OCI-LY1 (cell line): ENCODE measurements around the gene D2HGDH.

Experiments
- H2AFZ ChIP-seq: fragments of 200-600 bp; sonication (generic), shearing (Covaris generic); 2 replicates; pipeline ENCODE4 v1.6.0; 2014; ENCODE audit warnings: antibody characterized with exemption, mild to moderate bottlenecking, low read length
- H3F3A ChIP-seq: fragments of 200-600 bp; sonication (generic), shearing (Covaris generic); 2 replicates; pipeline ENCODE4 v1.6.0; 2014; ENCODE audit warnings: mild to moderate bottlenecking, antibody characterized with exemption, low read length, moderate library complexity; ENCODE audit not compliant: insufficient read depth
- H3K27ac ChIP-seq: fragments of 200-600 bp; sonication (generic); 2 replicates; pipeline ENCODE4 v1.5.1; 2014; ENCODE audit warnings: low read length, mixed run types, mild to moderate bottlenecking, low read depth; ENCODE audit not compliant: poor library complexity, severe bottlenecking
- H3K27me3 ChIP-seq: fragments of 200-600 bp; sonication (generic); 2 replicates; pipeline ENCODE4 v1.6.0; 2014; ENCODE audit warnings: antibody characterized with exemption, mild to moderate bottlenecking, low read length, moderate library complexity; ENCODE audit not compliant: insufficient read depth
- H3K36me3 ChIP-seq: fragments of 200-600 bp; sonication (generic); 2 replicates; pipeline ENCODE4 v1.6.1; 2014; ENCODE audit warnings: mild to moderate bottlenecking, antibody characterized with exemption, low read length, moderate library complexity, mixed read lengths; ENCODE audit not compliant: insufficient read depth
- H3K4me1 ChIP-seq: fragments of 200-600 bp; sonication (generic); 2 replicates; pipeline ENCODE4 v1.5.1; 2014; ENCODE audit warnings: mild to moderate bottlenecking, low read length, moderate library complexity; ENCODE audit not compliant: insufficient read depth, severe bottlenecking
- H3K4me2 ChIP-seq: fragments of 200-600 bp; sonication (generic), shearing (Covaris generic); 2 replicates; pipeline ENCODE4 v1.6.1; 2014; ENCODE audit warnings: low read length
- H3K4me3 ChIP-seq: fragments of 200-600 bp; sonication (generic); 2 replicates; pipeline ENCODE4 v1.5.1; 2014; ENCODE audit warnings: low read length, low read depth, mild to moderate bottlenecking, mixed read lengths; ENCODE audit not compliant: poor library complexity, severe bottlenecking
- H3K79me2 ChIP-seq: fragments of 200-600 bp; shearing (Covaris generic); 2 replicates; pipeline ENCODE4 v1.6.1; 2016; ENCODE audit warnings: mixed run types, low read length, mixed read lengths; ENCODE audit not compliant: insufficient read depth
- H3K9ac ChIP-seq: fragments of 200-600 bp; sonication (generic), shearing (Covaris generic); 2 replicates; pipeline ENCODE4 v1.6.1; 2014; ENCODE audit warnings: mild to moderate bottlenecking, low read length, mixed read lengths
- H3K9me2 ChIP-seq: fragments of 200-600 bp; sonication (generic), shearing (Covaris generic); 2 replicates; pipeline ENCODE4 v1.6.1; 2014; ENCODE audit warnings: low read depth, mild to moderate bottlenecking, low read length, mixed read lengths
- H3K9me3 ChIP-seq: fragments of 200-600 bp; shearing (Covaris generic); 2 replicates; pipeline ENCODE4 v1.6.1; 2014; ENCODE audit warnings: low read length, mixed read lengths
- H4K20me1 ChIP-seq: fragments of 200-600 bp; sonication (generic), shearing (Covaris generic); 2 replicates; pipeline ENCODE4 v1.6.0; 2016; ENCODE audit warnings: mild to moderate bottlenecking, low read length; ENCODE audit not compliant: insufficient read depth
- EZH2 ChIP-seq: fragments of 200-600 bp; sonication (generic), shearing (Covaris generic); IDR thresholded peaks from 2 replicates; pipeline ENCODE4 v1.8.0; 2017; ENCODE audit warnings: borderline replicate concordance, mixed run types, mild to moderate bottlenecking, antibody characterized with exemption, low read length, moderate library complexity, mixed read lengths
- TF ChIP-seq, protein P1 (sequence below): fragments of 200-600 bp; sonication (generic), shearing (Covaris generic); IDR thresholded peaks from 2 replicates; pipeline ENCODE4 v1.5.1; 2017; ENCODE audit warnings: mild to moderate bottlenecking, antibody characterized with exemption, low read length, moderate library complexity, mixed read lengths

D2HGDH gene

DNA sequence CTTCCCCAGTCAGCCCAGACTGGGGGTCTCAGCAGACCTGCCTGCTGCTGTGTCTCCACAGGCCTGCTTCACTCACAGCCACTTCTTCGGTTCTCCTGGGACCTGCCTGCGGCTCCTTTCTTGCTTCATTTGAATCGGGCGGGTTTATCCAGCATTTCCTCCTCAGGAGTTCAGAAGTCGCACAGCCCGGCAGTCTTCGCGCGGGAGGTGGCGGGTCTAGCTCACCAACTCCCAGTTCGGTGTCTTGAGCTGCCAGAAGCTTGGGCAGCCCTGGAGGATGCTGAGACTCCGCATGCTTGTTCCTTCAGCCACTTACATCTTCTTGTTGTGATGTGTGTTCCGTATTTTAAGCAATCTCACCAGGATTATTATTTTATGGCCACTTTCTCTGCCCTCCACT lies 10.8 kb downstream of the D2HGDH start:
- no peaks in the 10 kb centered on the region for H3F3A ChIP-seq
- H3K4me3 ChIP-seq = no peak overlapping the region
- no peak for TF ChIP-seq EZH2
- TF ChIP-seq, protein P1, sequence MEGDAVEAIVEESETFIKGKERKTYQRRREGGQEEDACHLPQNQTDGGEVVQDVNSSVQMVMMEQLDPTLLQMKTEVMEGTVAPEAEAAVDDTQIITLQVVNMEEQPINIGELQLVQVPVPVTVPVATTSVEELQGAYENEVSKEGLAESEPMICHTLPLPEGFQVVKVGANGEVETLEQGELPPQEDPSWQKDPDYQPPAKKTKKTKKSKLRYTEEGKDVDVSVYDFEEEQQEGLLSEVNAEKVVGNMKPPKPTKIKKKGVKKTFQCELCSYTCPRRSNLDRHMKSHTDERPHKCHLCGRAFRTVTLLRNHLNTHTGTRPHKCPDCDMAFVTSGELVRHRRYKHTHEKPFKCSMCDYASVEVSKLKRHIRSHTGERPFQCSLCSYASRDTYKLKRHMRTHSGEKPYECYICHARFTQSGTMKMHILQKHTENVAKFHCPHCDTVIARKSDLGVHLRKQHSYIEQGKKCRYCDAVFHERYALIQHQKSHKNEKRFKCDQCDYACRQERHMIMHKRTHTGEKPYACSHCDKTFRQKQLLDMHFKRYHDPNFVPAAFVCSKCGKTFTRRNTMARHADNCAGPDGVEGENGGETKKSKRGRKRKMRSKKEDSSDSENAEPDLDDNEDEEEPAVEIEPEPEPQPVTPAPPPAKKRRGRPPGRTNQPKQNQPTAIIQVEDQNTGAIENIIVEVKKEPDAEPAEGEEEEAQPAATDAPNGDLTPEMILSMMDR = no peak
- H3K9me2 ChIP-seq = no peaks in the 10 kb centered on the region
- H2AFZ ChIP-seq = no peak overlapping the region
- no peaks in the 10 kb centered on the region for H3K27me3 ChIP-seq
- no peaks in the 10 kb centered on the region for H3K79me2 ChIP-seq
- H3K27ac ChIP-seq = no peak overlapping the region
- H3K4me2 ChIP-seq = no peak overlapping the region
- peaks cover 5% of the 10 kb centered on the region for H3K4me1 ChIP-seq
- H3K9ac ChIP-seq = no peak overlapping the region
- H3K9me3 ChIP-seq = peaks cover 3% of the 10 kb centered on the region; the same call in 1 of the 2 replicates
- no peaks in the 10 kb centered on the region for H4K20me1 ChIP-seq
- H3K36me3 ChIP-seq = peaks cover 63% of the 10 kb centered on the region

DNA sequence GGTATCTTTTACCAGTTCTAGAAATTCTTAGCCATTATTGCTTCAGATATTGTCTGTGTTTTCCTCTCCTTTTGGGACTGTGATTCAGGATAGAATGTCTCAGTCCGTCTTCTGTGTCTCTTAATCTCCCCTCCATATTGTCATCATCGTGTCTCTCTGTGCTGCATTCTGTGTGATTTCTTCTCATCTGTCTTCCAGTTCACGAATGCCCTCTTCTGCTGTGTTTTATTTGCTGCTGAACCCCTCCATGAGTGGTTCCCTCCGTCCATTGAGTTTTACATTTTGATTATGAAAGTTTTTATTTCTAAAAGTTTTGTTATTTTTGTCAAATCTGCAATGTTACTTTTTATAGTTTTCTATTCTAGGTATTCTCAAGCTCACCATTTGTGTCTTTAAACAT lies 11.7 kb downstream of the D2HGDH start:
- Histone ChIP-seq H3K9ac (no peak overlapping the region), H3K27ac (no peak overlapping the region), H3K9me3 (peaks cover 3% of the 10 kb centered on the region; the same call in 1 of the 2 replicates), H3K4me3 (no peak overlapping the region), H4K20me1 (no peaks in the 10 kb centered on the region), H3K9me2 (no peaks in the 10 kb centered on the region), H3K4me1 (no peaks in the 10 kb centered on the region), H3K27me3 (no peaks in the 10 kb centered on the region), H3K4me2 (no peak overlapping the region), H2AFZ (no peak overlapping the region), H3F3A (no peaks in the 10 kb centered on the region), H3K79me2 (no peaks in the 10 kb centered on the region), H3K36me3 (peaks cover 63% of the 10 kb centered on the region)
- TF ChIP-seq, protein P1 = no peak
- no peak for TF ChIP-seq EZH2

DNA sequence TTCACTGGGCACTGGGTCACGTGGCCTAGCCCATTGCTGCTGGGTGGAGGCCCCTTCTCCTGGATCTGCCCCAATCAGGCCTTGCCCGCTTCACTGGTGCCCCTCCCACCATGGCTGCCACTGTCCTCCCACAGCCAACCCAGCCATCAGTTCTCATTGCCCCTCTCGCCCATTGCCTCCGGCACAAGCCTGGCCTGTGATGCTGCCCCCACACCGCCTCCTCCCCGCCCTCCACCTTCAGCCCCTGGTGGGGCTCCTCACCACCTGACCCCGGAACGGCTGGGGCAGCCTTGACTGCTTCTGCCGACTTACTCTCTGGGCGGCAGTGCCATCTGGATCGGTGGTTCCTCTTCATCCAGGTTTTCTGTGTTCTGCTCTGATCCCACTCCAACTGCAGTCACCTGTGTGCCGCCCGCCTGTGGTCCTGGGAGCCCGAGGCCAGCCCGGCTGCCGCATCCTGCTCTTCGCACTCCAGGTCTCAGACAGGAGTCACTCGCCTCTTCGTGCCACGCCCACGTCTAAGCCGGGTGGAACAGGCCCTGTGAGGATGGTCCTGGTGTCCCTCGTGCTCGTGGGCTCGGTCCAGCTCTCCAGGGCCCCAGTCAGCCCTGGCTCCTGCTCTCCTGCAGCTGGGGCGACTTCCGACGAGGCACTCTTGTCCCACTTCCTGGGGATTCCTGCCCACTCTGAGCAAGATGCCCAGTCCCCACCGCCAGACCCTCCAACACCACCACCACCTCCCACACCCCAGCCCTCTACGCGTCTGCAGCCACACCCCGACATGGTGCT lies 14.2 kb downstream of the D2HGDH start:
- Histone ChIP-seq H3K4me2 (no peak overlapping the region), H2AFZ (no peak overlapping the region), H3K9ac (no peak overlapping the region), H3K79me2 (no peaks in the 10 kb centered on the region), H3K27ac (no peak overlapping the region), H3K4me3 (no peak overlapping the region), H3K36me3 (peaks cover 65% of the 10 kb centered on the region), H3K27me3 (no peaks in the 10 kb centered on the region), H3K9me3 (peaks cover 3% of the 10 kb centered on the region; the same call in 1 of the 2 replicates), H3F3A (no peaks in the 10 kb centered on the region), H3K4me1 (no peaks in the 10 kb centered on the region), H4K20me1 (no peaks in the 10 kb centered on the region), H3K9me2 (no peaks in the 10 kb centered on the region)
- no peak for TF ChIP-seq EZH2
- TF ChIP-seq, protein P1 = no peak
